ENCODE results near the gene TUBA4B. TPM values are rescaled to one million over a fixed set of nuclear protein-coding genes. Genes with fewer than 3 reads are reported as not detected.

The TUBA4B gene
- total RNA-seq, 1 experiment from 2014 or later = not detected

- no peaks in the 10 kb centered on the region for H3K79me2 ChIP-seq (ENCODE audit: insufficient read depth, low read length)
- no CpG with 5 or more reads among the region's 5 CpGs for WGBS (ENCODE audit: extremely low coverage, insufficient read length, low lambda C conversion rate)
- no peaks in the 10 kb centered on the region for H3K27me3 ChIP-seq (ENCODE audit: insufficient read depth, low read length)
- Mint-ChIP-seq H3K4me1 (peaks cover 29 to 37% of the 10 kb centered on the region in 2 experiments), H3K27me3 (ENCODE audit: low read depth) (peaks cover 2% of the 10 kb centered on the region; the same call in 1 of the 2 replicates), H3K27ac (no peak overlapping the region), H3K4me3 (no peak overlapping the region), H3K9me3 (no peaks in the 10 kb centered on the region), H3K36me3 (ENCODE audit: insufficient read depth in 1 of 3, low read depth in 3 of 3) (peaks cover 4 to 34% (median 17%) of the 10 kb centered on the region in 3 experiments; a peak in 6 of 7 replicates)
- no peak overlapping the region for H3K9ac ChIP-seq (ENCODE audit: extremely low read depth, insufficient read length, low read length)
- H4K20me1 ChIP-seq (ENCODE audit: control insufficient read depth, insufficient read depth, insufficient read length) = no peaks in the 10 kb centered on the region
- H3K9me3 ChIP-seq (ENCODE audit: control insufficient read depth, low read depth, low read length) = no peaks in the 10 kb centered on the region
- H3K14ac ChIP-seq (ENCODE audit: insufficient read depth, low read length) = no peak overlapping the region
- H4K91ac ChIP-seq (ENCODE audit: insufficient read length, low read depth, low read length) = no peak overlapping the region
- H3K23me2 ChIP-seq (ENCODE audit: insufficient read length, low read depth, low read length, poor library complexity, severe bottlenecking) = peaks cover 12% of the 10 kb centered on the region
- no peak overlapping the region for H2BK20ac ChIP-seq (ENCODE audit: low read depth, low read length, poor library complexity, severe bottlenecking)
- no peak overlapping the region for H3T11ph ChIP-seq (ENCODE audit: low read length)
- no peak overlapping the region for H3K18ac ChIP-seq (ENCODE audit: insufficient read length, low read depth, low read length)
- H3K4ac ChIP-seq (ENCODE audit: low read depth, low read length) = no peak overlapping the region
- H3K4me2 ChIP-seq (ENCODE audit: insufficient read depth, insufficient read length, low read length) = no peak overlapping the region
- no peak overlapping the region for H2BK120ac ChIP-seq (ENCODE audit: low read depth, low read length, poor library complexity, severe bottlenecking)
- TF ChIP-seq CTCF (conservative IDR thresholded peaks at IDR 0.05) = no peak
- H2AFZ ChIP-seq (ENCODE audit: low read length) = no peak overlapping the region
- no peak overlapping the region for H3K27ac ChIP-seq (ENCODE audit: insufficient read length, low read depth, low read length)
- no peaks in the 10 kb centered on the region for H3K79me1 ChIP-seq (ENCODE audit: insufficient read depth, low read depth, low read length, poor library complexity, severe bottlenecking)
- H3K23ac ChIP-seq (ENCODE audit: insufficient read length, low read depth, low read length) = no peak overlapping the region
- no peaks in the 10 kb centered on the region; the same call in 1 of the 2 replicates for H3K4me1 ChIP-seq (ENCODE audit: insufficient read depth, low read length)
- no peak overlapping the region for H4K5ac ChIP-seq (ENCODE audit: insufficient read length, low read depth, low read length)
- no peak for DNase-seq
- no peak overlapping the region for H3K56ac ChIP-seq (ENCODE audit: insufficient read length, low read depth, low read length)
- no peak overlapping the region for H4K8ac ChIP-seq (replicated peaks; ENCODE audit: insufficient read length, low read depth, low read length)
- no peak overlapping the region for H2BK15ac ChIP-seq (ENCODE audit: low read depth, low read length)
- no peak overlapping the region for H2BK5ac ChIP-seq (ENCODE audit: insufficient read length, low read length)
- H2BK12ac ChIP-seq (ENCODE audit: insufficient read length, low read depth, low read length) = no peak overlapping the region
- H2AK5ac ChIP-seq (ENCODE audit: insufficient read length, low read length) = no peak overlapping the region
Measured at GRCh38 chr2:219282375-219282774, 29.3 kb downstream of the TUBA4B start.
